ENCODE data around the gene RENBP.

Gene RENBP

DNA sequence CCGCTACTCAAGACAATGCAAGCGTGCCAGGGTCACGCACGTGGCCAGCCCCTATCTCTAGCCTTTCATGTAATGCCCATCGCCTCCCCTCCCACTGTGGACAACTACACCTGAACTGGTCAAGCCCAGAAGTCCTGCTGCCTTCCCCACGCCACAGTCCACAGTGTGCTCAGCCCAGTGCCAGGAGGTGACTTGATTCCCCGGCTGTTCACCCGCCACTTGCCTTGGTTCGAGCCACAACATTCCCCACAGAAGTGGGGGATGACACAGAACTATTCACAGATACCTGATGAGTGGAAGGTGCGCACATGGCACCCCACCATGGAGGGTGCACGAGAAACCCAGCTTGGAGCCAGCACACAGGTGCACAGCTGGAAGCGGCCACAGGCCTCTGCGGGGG, 25.2 kb downstream of the RENBP start:
- DNase-seq (ENCODE audit: low read depth in 2 of 2) = no peak

DNA sequence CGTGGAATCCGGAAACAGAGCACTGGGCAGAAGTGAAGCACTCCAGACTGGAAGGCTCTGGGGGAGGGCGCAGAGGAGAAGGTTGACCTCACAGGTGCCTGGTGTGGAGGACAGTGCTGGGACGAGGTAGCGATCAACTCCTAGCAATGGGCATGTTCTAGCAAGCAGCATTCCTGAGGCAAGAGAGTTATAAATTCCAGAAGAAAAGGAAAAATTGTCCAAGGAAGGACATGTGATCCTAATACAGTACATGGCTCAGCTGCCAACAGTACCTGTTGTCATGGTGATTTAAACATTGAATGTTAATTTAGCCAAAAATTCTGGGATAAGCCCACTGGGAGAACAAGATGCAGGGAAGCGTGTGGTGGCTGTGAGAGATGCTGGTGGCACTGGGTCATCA, 26.6 kb downstream of the RENBP start:
- DNase-seq (ENCODE audit: low read depth in 2 of 2) = no peak

DNA sequence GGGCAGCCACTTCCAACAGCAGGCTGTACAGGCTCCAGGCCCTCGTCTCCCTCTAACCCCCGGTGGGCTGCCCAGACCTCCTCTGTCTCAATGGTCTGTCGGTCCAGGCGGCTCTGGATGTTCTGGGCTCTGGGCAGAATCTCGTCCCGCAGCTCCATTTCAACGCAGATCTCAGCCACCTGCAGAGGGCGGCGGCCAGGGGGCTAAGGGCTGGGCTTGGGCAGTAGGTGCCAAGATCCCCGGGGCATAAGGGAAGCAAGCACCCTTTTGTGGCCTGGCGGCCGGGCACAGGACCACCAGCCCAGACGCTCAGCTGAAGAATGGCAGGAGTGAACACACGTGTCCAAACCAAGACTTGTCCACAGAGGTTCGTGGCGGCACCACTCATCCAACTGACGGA, 30.7 kb downstream of the RENBP start:
- DNase-seq (ENCODE audit: low read depth in 2 of 2) = no peak

DNA sequence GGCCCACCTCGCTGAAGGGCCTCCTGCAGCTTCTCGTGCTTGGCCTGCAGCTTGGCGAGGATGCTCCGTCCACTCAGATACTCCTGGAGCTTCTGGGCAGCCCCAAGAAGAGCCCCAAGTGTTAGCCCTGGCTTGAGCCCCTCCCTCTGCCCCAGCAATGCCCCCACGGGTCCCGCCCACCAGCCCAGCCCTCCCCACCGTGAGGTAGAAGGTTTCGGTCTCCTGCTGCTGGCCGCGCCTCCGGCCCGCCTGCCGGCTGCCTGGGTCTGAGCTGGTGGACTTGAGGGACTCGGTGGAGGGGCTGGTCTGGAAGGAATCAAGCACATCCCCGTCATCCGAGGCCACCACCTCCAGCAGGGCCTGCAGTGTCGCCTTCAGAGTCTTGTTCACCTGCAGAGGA, 31.2 kb downstream of the RENBP start:
- DNase-seq (ENCODE audit: low read depth in 2 of 2) = no peak

DNA sequence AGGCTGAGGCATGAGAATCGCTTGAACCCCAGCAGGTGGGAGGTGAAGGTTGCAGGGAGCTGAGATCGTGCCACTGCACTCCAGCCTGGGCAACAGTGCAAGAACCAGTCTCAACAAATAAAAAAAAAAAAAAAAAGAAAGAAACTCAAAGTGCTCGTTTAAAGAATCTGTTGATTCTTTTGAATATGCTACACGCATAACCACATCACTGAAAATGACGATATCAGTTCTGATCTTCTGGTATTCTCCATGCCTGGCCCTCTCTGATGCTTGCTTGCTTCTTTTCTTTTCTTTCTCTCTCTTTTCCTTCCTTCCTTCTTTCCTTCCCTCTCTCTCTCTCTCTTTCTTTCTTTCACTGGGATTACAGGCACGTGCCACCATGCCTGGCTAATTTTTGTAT, 32.6 kb downstream of the RENBP start:
- no peak for DNase-seq (ENCODE audit: low read depth in 2 of 2)

DNA sequence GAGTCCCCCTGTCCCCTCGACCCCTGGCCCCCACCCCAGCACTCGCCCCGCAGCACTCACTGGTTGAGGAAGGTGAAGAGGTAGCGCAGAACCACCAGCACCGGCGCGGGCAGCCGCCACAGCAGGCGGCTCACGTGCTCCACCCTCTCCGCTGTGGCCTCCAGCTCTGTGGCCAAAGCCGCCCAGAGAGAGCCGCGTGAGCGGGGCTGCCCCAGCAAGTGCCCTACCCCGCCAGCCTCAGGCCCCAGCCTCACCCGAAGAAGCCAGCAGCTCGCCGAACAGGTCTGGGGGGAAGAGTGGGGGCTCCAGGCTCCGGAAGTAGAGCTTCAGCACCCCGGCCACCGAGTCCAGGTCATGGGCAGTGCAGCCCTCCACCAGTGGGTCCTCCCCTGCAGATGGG, 34.0 kb downstream of the RENBP start:
- no peak for DNase-seq (ENCODE audit: low read depth in 2 of 2)

DNA sequence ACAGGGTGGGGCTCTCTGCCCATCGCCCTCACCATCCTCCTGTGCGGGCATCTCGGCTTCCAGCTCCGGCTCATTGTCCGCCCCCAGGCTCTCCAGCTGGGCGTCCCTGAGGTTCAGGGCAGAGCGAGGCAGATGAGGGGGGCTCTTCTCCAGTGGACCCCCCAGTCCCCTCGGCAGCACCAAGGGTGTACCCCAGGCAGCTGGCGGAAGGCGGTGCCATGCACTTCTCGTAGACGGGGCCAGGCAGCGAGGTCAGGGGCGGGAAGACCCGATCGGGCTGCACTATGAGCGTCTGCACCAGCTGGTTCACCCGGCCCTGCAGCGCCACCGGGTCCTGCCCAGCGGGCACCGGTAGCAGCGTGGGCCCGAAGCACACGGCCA, 34.5 kb downstream of the RENBP start:
- DNase-seq (ENCODE audit: low read depth in 2 of 2) = no peak

DNA sequence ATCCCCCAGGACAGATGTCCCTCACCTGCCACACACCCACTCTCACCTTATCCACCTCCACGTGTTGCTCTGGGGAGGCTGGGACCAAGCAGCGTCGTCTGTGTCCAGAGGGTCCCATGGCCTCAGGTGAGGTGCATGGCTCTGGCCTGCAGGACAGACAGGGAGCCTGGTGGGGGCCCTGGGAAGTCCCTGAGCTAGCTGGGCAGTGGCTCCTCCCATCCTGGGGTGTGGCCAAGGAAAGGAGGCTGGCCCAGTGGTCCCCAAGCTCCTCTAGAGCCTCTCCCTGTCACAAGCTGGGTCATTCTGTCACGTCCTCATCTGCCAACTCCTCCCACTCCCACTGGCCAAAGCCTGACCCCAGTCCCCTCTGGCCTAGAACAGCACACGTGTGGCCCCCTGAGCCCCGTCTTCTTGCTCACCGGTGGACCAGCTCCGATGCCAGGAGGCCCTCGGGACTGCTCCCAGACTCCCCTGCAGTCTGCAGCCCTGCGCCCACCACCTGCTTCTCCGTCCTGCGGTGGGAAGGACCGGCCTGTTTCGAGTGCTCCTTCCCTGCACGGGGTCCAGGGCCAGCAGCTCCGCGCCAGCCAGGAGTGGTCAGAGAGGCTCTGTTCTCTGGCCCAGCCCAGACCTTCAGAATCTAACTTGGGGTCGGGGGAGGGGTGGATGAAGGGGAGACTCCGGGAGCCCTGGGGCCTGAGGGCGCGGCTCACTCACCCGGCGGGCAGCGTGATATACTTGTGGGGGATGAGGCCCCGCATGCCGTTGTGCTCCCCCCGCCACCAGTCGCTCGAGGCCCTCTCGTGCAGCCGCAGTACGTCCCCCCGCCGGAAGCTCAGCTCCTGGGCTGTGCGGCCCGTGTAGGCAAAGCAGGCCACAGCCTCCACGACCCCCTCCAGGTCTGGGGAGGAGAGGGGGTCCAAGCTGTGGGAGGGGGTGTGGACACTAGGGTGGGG, 35.1 kb downstream of the RENBP start:
- no peak for DNase-seq (ENCODE audit: low read depth in 2 of 2)

DNA sequence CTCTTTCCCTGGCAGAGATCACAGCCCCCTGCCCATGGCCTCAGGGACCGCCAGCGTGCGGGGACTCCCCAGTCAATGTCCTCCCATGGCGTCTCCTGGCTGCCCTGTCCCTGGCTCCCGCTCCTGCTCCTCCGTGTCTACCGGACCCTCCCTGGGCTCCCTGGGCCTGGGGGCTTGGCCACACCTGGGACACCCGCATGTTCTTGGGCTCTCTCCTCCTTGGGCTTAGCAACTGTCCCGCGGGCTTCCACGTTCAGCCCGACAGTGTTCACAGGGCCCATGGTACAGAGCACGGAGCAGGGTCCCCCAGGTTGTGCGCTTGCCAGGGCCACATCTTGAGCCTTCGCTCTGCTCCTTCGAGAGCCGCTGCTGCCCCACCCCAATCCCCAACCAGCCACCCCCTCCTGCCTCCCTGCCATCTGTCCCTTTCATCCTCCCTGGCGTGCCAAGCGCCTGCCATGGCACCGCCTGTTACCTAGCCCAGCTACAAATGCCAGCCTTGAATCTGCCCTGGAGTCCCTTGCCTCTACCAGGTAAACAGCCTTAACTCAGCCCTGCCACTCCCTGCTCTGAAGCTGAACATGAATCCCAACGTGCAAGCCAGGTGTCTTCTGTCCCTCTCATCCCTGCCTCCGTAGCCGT, 36.1 kb downstream of the RENBP start:
- DNase-seq (ENCODE audit: low read depth in 2 of 2) = no peak

DNA sequence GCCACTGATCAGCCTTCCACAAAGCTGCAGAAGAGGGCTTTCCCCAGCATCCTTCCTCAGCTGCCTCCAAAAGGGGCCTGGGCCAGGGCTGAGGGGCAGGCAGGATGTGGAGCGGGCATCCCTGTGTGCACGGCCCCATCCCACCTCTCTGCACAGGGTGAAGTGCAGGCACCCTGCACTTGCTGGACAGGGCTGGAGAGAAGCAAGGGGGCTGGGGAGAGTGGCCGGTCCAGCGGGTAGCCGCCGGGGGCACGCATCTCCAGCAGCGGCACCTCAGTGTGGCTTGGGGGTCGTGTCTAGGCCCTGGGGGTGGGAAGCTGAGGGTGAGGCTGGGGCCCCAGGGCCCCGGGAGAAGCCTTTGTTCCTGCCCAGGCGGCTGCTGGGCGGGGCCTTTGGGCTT, 37.0 kb downstream of the RENBP start:
- no peak for DNase-seq (ENCODE audit: low read depth in 2 of 2)

DNA sequence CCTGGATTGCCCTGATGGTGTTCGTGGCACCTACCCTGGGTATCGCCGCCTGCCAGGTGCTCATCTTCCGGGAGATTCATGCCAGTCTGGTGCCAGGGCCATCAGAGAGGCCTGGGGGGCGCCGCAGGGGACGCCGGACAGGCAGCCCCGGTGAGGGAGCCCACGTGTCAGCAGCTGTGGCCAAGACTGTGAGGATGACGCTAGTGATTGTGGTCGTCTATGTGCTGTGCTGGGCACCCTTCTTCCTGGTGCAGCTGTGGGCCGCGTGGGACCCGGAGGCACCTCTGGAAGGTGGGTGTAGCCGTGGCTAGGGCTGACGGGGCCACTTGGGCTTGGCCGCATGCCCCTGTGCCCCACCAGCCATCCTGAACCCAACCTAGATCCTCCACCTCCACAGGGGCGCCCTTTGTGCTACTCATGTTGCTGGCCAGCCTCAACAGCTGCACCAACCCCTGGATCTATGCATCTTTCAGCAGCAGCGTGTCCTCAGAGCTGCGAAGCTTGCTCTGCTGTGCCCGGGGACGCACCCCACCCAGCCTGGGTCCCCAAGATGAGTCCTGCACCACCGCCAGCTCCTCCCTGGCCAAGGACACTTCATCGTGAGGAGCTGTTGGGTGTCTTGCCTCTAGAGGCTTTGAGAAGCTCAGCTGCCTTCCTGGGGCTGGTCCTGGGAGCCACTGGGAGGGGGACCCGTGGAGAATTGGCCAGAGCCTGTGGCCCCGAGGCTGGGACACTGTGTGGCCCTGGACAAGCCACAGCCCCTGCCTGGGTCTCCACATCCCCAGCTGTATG, 38.1 kb downstream of the RENBP start:
- DNase-seq (ENCODE audit: low read depth in 2 of 2) = no peak

DNA sequence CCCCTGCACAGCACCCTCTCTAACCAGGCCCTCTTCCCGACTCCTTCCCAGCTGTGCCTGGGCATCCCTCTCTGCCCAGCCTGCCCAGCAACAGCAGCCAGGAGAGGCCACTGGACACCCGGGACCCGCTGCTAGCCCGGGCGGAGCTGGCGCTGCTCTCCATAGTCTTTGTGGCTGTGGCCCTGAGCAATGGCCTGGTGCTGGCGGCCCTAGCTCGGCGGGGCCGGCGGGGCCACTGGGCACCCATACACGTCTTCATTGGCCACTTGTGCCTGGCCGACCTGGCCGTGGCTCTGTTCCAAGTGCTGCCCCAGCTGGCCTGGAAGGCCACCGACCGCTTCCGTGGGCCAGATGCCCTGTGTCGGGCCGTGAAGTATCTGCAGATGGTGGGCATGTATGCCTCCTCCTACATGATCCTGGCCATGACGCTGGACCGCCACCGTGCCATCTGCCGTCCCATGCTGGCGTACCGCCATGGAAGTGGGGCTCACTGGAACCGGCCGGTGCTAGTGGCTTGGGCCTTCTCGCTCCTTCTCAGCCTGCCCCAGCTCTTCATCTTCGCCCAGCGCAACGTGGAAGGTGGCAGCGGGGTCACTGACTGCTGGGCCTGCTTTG, 38.9 kb downstream of the RENBP start:
- no peak for DNase-seq (ENCODE audit: low read depth in 2 of 2)

DNA sequence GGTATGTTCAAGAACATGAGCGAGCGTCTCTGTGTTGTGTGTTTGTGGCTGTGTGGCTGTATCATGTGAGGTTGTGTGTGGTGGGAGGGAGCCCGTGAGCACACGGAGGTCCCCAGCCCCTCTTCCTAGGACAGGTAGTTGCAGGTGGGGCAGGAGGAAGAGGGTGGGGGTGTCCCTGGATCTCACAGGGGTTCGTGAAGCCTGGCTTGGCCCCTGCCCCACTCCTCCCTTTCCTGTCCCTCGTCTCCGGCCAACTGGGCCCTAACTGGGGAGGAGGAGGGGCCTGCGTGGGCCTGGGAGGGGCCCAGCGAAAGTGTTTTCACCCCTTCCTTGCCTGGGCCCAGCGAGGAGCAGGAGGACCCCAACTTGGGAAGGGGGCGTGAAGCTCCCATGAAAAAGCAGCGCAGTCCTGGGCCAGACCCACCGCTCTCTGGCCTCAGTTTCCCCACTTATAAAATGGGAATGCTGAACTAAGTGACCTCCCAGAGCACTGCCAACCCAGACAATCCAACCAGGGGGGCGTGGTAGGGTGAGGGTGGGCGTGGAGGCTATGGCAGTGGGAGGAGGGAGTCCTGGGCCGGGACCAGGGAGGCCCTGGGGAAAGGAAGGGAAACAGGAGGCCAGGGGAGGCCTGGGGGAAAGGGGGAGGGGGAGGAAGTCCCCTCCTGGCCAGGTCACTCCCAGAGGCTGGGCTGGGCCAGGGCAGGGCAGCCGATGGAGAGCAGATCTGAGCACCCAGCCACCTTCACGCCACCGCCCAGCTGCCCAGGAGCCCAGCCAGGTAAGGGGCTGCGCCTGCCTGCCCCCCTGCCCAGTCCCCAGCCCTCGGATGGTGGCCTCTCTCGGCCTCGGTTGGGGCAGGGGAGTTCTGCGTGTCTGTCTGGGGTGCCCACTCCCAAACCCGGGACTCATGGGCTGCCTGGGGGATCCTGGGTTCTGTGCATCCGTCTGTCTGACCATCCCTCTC, 40.2 kb downstream of the RENBP start, which contains the start of gene AVPR2:
AVPR2 (plus strand) TSS at position 683 of the 967 bp plus-strand sequence. CDS start 473 bp downstream, outside the sequence.
- DNase-seq (ENCODE audit: low read depth in 2 of 2) = no peak

DNA sequence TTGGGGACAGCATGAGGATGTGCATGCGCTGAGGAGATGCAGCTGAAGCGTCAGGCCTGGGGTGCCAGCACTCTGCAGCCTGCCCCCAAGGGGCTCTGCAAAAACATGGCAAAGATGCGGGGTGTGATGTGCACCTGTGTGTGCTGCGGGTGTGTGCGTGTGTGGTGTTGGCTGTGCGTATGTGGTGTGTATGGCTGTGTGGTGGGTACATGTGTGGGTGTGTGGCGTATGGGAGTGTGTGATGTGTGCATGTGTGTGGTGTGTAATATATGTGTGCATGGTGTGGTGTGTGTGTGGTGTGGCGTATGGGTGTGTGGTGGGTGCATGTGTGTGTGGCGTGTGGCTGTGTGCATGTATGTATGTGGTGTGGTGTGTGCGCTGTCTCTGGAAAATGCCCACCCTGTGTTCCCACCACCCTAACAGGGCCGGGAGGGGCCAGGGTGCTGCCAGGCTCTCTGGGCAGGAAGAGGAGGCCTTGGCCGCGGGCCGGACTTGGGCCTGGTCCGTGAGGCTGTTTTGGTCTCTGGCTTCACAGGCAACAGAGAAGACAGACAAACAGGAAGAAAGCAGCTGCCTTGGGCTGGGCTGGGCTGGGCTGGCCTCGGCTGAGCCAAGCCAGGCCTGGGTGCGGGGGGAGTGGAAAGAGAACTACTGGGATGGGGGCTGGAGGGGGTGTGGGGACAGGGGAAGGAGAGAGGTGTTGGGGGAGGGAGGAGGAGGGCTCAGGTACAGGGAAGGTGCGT, 41.0 kb downstream of the RENBP start:
- DNase-seq (ENCODE audit: low read depth in 2 of 2) = no peak

DNA sequence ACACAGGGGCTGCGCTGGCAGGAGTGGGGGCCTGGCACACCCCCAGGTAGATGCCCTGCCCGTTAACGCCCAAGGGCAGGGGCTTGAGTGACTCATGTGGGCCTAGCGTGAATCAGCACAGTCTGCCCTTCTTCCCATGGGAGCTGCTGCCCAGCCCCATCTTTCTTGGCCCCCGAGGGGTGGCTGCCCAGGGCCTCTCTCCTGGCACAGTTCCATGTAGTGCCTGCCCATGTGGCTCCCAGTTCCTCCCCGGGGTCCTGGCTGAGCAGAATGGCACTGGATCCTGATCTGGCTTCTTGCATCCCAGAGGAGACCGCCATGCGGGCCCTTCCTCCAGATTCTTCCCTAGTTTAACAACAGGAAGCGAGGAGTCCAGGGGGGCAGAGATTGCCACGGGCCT, 42.1 kb downstream of the RENBP start:
- DNase-seq (ENCODE audit: low read depth in 2 of 2) = no peak

DNA sequence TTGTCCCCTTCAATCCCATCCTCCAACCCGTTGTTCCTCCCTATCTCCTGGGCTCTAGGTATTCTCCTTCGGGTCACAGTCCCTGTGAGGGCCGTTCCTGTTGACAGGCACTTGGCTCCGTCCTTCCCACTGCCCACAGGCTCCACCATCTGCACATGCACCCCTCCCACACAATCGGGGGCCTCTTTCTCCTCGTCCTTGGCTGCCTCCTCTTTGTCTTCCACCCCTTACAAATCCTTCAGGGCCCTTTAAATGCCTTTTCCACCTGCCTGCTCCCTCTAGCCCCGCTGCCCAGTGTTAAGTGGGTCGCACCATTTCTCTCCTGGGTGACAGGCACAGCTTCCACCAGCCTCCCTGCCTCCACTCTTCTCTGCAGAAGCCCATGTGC, 42.7 kb downstream of the RENBP start:
- DNase-seq (ENCODE audit: low read depth in 2 of 2) = no peak

DNA sequence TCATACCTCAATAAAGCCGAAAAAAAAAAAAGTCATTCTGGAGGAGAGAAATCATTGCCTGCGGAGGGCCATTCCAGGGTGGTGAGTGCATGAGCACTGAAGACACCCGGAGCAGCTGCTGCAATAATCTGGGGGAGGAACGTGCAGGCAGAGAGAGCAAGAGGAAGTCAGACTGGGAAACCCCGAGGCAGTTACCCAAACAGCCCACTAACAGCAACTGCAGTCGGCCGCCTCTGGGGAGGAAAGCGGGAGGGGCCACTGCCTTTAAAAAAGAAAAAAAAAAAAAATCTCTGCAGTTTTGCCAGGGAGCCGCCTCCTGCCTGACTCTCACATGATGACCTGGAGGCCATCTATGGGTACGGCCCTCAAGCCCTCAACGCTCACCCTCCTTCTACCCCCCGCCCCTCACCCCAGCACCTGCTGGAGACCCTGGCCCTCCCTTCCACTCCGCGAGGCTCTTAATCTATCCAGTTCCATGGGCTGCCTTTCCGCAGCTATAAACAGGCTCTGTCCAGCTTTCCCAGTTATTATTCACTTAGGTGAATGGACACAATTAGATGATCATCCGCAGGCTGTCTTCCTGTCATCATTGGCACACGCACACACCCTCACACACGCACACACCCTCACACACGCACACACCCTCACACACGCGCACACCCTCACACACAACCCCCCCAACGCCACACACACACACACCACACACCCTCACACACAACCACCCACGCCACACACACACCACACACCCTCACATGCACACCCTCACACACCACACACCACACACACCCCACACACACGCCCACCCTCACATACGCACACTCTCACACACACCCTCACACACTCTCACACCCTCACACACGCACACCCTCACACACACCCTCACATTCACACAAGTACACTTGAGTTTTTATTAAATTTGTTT, 43.4 kb downstream of the RENBP start:
- DNase-seq (ENCODE audit: low read depth in 2 of 2) = peak in 1 of 2 donors; percentile 37

DNA sequence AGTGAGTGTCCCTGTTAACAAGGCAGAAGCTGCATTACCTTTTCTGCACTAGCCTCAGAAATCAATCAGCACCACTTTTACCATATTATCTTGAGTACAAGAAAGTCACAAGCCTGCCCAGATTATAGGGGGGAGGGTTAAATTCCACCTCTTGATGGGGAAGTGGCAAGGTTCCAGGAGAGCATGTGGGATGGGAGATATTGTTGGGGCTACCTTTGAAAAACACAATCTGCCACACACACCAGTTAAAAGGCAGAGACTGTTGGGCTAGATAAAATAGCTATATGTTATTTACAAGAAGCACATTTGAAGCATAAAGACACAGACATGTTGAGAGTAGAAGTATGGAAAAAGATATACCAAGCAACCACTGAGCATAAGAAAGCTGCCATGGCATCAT, 46.5 kb downstream of the RENBP start:
- DNase-seq (ENCODE audit: low read depth in 2 of 2) = no peak

DNA sequence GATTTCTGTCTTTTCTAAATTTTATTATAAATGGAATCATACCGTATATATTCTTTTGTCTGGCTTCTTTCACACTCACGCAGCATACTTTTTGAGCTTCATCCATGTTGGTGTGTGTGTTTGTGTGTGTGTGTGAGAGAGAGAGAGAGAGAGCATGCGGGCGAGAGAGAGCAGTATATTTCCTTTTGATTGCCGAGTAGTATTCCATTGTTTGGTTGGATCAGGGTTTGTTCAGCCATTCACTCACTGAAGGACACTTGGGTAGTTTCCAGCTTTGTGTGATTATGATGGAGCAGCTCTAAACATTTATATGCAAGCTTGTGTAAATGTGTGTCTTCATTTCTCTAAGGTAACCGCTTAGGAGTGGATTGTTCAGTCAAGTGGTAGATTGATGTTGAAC, 55.3 kb downstream of the RENBP start:
- DNase-seq (ENCODE audit: low read depth in 2 of 2) = no peak

All from stimulated activated CD8-positive, alpha-beta memory T cell treated with anti-CD3 and anti-CD28 coated beads, Interleukin-15, amount 100 ng/mL, for 48 hours (primary cell).